ENCODE data around the gene SH3RF1. TPM values are rescaled to one million over a fixed set of nuclear protein-coding genes. Genes with fewer than 3 reads are reported as not detected.

The SH3RF1 gene
- total and polyA plus RNA-seq, 2 of the 8 experiments (the other 6 are each of a cell fraction or from before 2014, with no cell fraction given): 6.9 to 15.1 TPM

DNA sequence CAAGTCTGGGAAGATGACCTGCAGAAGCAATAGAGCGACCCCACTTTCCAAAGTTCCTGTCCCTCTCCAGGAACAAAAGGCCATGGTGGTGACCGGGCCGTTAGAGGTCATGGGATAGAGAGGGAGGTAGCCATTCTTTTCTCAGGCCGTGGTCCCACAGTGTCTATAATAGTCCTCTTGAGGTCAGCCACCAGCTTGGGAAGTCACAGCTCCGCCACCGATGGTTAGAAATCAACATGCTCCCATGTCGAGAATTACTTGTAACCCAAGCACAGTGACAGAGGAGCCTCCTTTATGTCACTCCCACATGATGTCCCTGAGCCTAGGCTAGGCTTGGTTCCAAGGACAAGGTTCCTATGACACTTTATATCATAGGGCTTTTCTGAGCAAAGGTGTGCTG is 212.4 kb downstream of the SH3RF1 start:
- Histone ChIP-seq H3K56ac (replicated peaks; ENCODE audit: insufficient read length, low read depth, low read length) (no peak overlapping the region), H2BK120ac (replicated peaks; ENCODE audit: low read depth, low read length) (no peak overlapping the region), H3K9ac (replicated peaks in 1 of 4; ENCODE audit: extremely low read depth in 1 of 4, low read depth in 3 of 4, low read length in 3 of 4) (no peak overlapping the region), H3K36me3 (ENCODE audit: control insufficient read depth in 2 of 4, insufficient read depth in 4 of 4, low read length in 3 of 4) (no peaks in the 10 kb centered on the region), H3K4me2 (ENCODE audit: insufficient read depth in 1 of 2, low read depth in 2 of 2, low read length in 2 of 2) (no peak overlapping the region), H3K4ac (replicated peaks; ENCODE audit: insufficient read length, low read depth, low read length) (no peak overlapping the region), H3K27me3 (replicated peaks in 1 of 4; ENCODE audit: control insufficient read depth in 3 of 4, extremely low read depth in 1 of 4, insufficient read depth in 3 of 4, low read length in 3 of 4) (no peaks in the 10 kb centered on the region), H3K79me1 (ENCODE audit: low read depth, low read length) (no peaks in the 10 kb centered on the region), H2AK5ac (ENCODE audit: low read depth, low read length) (no peak overlapping the region), H3K14ac (ENCODE audit: insufficient read length) (no peak overlapping the region), H3K23me2 (ENCODE audit: low read depth, low read length) (no peaks in the 10 kb centered on the region), H2BK12ac (ENCODE audit: low read depth, low read length) (no peak overlapping the region), H4K91ac (replicated peaks; ENCODE audit: insufficient read length, low read length) (no peak overlapping the region), H3K23ac (ENCODE audit: insufficient read length) (no peak overlapping the region), H3K4me1 (replicated peaks in 1 of 4; ENCODE audit: control insufficient read depth in 3 of 4, insufficient read depth in 4 of 4, low read length in 3 of 4) (no peaks in the 10 kb centered on the region), H2AFZ (ENCODE audit: low read length) (no peak overlapping the region), H3K27ac (ENCODE audit: low read depth, low read length) (no peak overlapping the region), H4K20me1 (replicated peaks in 1 of 2; ENCODE audit: control insufficient read depth in 1 of 2, insufficient read depth in 2 of 2, low read length in 2 of 2) (no peaks in the 10 kb centered on the region), H3K18ac (ENCODE audit: extremely low read depth, low read length) (no peak overlapping the region), H3K9me3 (ENCODE audit: insufficient read depth in 2 of 2, low read depth in 1 of 2, low read length in 1 of 2) (no peaks in the 10 kb centered on the region), H4K5ac (ENCODE audit: insufficient read length, low read depth, low read length) (no peak overlapping the region), H3K4me3 (ENCODE audit: extremely low read depth in 1 of 4, insufficient read depth in 2 of 4, low read depth in 3 of 4, low read length in 4 of 4) (no peak overlapping the region), H2BK20ac (ENCODE audit: low read length) (no peak overlapping the region), H4K8ac (ENCODE audit: extremely low read depth, insufficient read depth, low read length) (no peak overlapping the region), H3K79me2 (ENCODE audit: control insufficient read depth in 1 of 2, insufficient read depth in 2 of 2, low read length in 2 of 2) (no peaks in the 10 kb centered on the region), H2BK15ac (ENCODE audit: low read length) (no peak overlapping the region), H2BK5ac (ENCODE audit: low read depth, low read length) (no peak overlapping the region)
- POLR2A ChIA-PET (ENCODE audit: partially characterized antibody): interaction anchor here (1.5 kb wide), 1 partner anchor 10 kb away, joined by 3 read pairs; no protein-coding TSS in a partner anchor
- FAIRE-seq (no peak), DNase-seq (ENCODE audit: low read depth in 1 of 2, low spot score in 2 of 2) (no peak)
- TF ChIP-seq RAD21 (IDR thresholded peaks at IDR 0.05 in 1 of 2, conservative IDR thresholded peaks at IDR 0.05 in 1 of 2; ENCODE audit: low read depth in 2 of 2, low read length in 2 of 2) (no peak), E2F6 (IDR thresholded peaks at IDR 0.05) (no peak), TBP (IDR thresholded peaks at IDR 0.05; ENCODE audit: low read depth, low read length) (no peak), TEAD4 (IDR thresholded peaks at IDR 0.05; ENCODE audit: low read depth, low read length) (no peak)
- CTCF ChIA-PET (ENCODE audit: partially characterized antibody): interaction anchor here (0.6 to 1.5 kb wide), 4 partner anchors 8 to 15 kb away, joined by 3 read pairs; no protein-coding TSS in a partner anchor
- 96% methylated on average over 7 of the region's 7 CpGs; no CpG with 5 or more reads in 1 of the 2 experiments for WGBS, 2 experiments (ENCODE audit: extremely low coverage in 1 of 2, insufficient coverage in 1 of 2, insufficient read length in 1 of 2, insufficient replicate concordance in 2 of 2, low coverage in 1 of 2, low lambda C conversion rate in 2 of 2, missing lambda C conversion rate in 1 of 2)
